Measurements from ENCODE around the gene ATG10.
"Not testable (repeated sequence)": the region's sequence is repeated elsewhere in the genome, so short reads cannot be mapped to it uniquely, and the experiment has no call there.

Gene ATG10

GRCh38 chr5:82244854-82245635, 273.2 kb downstream of the ATG10 start:
- no peak for DNase-seq

- no peak for DNase-seq
Observed at GRCh38 chr5:82246960-82247574, 275.2 kb downstream of the ATG10 start.

- no peak for DNase-seq
Observed at GRCh38 chr5:82252744-82253143, 280.9 kb downstream of the ATG10 start.

GRCh38 chr5:82255844-82256243, 284.0 kb downstream of the ATG10 start:
- no peak for DNase-seq

- no peak for DNase-seq
Observed at GRCh38 chr5:82257247-82257646, 285.4 kb downstream of the ATG10 start.

GRCh38 chr5:82257729-82258128, 285.9 kb downstream of the ATG10 start:
- no peak for DNase-seq

GRCh38 chr5:82259172-82259800, 287.5 kb downstream of the ATG10 start:
- DNase-seq = no peak

GRCh38 chr5:82265047-82265446, 293.2 kb downstream of the ATG10 start:
- DNase-seq = no peak

GRCh38 chr5:82267297-82267933, 295.6 kb downstream of the ATG10 start:
- DNase-seq = not testable (repeated sequence)

GRCh38 chr5:82269363-82269762, 297.5 kb downstream of the ATG10 start:
- DNase-seq = not testable (repeated sequence)

- not testable (repeated sequence) for DNase-seq
Observed at GRCh38 chr5:82272571-82273356, 300.9 kb downstream of the ATG10 start.

- DNase-seq = not testable (repeated sequence)
Observed at GRCh38 chr5:82273426-82273825, 301.6 kb downstream of the ATG10 start.

GRCh38 chr5:82274343-82275211, 302.8 kb downstream of the ATG10 start:
- no peak for DNase-seq

GRCh38 chr5:82275216-82275664, 303.4 kb downstream of the ATG10 start:
- peak in 1 of 6 experiments; percentile 6 for DNase-seq

GRCh38 chr5:82276800-82277612, 305.2 kb downstream of the ATG10 start:
- DNase-seq = no peak

- no peak for DNase-seq
Observed at GRCh38 chr5:82277613-82277986, 305.8 kb downstream of the ATG10 start.

GRCh38 chr5:82277987-82278710, 306.3 kb downstream of the ATG10 start, which contains the start of gene RPS23:
TSS of gene RPS23 (minus strand) at chr5:82278354. CDS start at chr5:82278323, 31 bp downstream.
- peak; percentile 77 to 99 (median 84) for DNase-seq

- DNase-seq = no peak
Observed at GRCh38 chr5:82278711-82279370, 307.0 kb downstream of the ATG10 start.

GRCh38 chr5:82283893-82284292, 312.1 kb downstream of the ATG10 start:
- no peak for DNase-seq
